Activated CD4-positive, alpha-beta T cell treated with anti-CD3 and anti-CD28 coated beads, Interleukin-2, amount 50 U/mL, for 16 hours (primary cell): Measurements from ENCODE around the gene C3orf18.
A peak's percentile ranks its signal among the peaks of the same experiment; 100 is the strongest.

Experiments used
- DNase-seq: peaks from one replicate; pipeline ENCODE4 v3.0.0-alpha.2; 2020

The C3orf18 gene

DNA sequence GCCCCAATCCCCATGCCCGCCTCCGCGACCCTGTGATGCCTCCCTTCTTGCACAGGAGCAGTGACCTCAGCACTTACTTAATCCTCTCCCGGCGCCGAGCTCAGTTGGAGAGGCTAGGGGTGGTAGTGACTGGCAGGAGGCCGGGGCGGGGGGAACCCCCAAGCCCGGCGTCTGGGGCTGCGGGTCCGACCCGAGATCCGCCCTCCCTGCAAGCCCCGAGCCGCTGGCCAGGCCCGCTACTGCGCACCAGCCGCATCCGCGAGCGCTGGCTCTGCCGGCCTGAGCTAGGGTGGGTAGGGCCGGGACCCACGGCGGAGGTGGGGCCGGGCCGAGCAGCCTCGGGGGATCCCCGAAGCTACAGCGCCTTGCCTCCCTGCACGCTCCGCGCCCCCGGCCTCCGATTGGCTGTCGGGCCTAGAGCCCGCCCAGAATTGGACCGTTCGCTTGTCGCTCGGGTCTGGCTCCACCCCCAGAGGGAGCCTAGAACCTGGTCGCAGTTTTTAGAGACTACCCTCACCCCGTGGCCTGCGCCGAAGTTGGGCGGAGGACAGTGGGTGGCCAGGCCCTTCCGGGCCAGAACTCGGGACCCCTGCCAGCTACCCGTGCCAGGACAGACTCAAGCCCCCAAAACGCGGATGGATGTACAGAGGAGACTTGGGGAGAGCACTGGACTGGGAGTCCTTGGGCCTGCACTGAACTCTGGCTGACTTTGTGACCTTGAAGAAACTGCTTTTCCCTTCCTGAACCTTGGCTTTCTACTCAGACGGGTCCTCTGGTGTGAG, at the start of gene C3orf18:
Gene C3orf18 (minus strand): TSS at position 362 of the 782 bp plus-strand sequence. CDS start 2,048 bp downstream, outside the sequence.
- DNase-seq: peak; percentile 98

DNA sequence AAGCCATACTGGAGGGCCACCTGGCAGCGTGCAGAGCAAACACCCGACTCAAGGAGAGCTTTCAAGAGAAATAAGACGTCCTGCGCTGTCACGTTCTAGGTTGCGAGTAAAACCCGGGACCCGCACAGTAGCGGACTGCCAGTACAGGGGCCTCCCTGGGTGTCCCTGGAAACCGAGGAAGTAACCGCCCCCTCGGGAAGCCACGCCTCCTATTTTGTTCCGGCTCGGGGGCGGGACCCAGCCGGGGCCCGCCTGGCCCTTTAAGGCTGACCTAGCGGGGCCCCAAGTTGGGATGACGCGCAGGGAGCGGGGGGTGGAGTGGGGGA, 49.2 kb upstream of the C3orf18 start:
- peak; percentile 96 for DNase-seq

DNA sequence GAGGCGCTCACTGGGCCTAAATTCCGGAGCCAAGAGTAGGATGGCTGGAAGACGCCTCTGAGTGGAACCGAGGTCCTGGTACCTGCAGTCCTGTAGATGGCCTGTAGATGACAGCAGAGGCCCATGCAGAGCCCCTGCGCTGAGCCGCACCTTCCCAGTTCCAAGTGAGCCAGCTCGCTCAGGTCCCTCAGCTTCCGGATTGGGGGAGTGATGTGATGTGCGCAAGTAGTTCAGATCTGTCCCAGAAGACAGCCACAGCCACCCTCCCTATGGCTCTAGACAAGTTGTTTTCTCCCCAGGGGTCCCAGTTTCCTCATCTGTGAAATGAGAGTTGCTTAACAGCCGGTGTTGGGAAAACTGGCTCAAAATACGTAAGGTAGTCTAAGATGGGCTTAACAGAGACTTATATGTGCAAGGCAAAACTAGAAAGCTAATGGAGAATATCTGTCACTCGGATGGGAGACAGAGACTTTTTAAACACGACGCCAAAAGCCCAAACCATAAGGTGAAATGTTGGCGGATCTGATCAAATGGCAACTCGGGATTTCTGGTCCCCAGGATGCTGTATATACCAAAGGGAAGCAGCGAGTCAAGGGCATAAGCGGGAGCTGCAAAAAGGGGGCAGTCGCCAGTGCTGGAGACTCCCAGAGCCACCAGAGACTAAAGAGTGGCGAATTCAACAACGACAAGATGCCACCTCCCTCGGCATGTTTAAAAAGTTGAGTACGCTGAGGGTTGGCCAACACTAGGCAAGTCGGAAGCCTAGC, 48.6 kb upstream of the C3orf18 start:
- DNase-seq: peak; percentile 90

DNA sequence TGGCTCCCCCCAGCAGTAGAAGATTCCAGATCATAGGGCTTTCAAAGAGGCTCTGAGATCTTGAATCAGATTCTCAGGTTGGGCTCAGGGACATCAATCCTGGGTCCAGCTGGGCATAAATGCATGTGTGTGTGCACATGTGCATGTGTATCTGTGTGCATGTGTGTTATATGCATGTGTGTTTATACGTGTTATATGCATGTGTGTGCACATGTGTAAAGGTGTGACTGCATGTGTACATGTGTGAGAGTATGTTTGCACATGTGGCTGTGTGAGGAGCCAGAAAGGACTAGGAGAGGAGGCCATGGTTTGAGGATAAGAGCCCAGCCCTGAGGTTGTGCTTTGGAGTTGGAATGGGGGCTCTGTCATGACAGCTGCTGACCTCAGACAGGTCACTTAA, 47.6 kb upstream of the C3orf18 start:
- DNase-seq: no peak

DNA sequence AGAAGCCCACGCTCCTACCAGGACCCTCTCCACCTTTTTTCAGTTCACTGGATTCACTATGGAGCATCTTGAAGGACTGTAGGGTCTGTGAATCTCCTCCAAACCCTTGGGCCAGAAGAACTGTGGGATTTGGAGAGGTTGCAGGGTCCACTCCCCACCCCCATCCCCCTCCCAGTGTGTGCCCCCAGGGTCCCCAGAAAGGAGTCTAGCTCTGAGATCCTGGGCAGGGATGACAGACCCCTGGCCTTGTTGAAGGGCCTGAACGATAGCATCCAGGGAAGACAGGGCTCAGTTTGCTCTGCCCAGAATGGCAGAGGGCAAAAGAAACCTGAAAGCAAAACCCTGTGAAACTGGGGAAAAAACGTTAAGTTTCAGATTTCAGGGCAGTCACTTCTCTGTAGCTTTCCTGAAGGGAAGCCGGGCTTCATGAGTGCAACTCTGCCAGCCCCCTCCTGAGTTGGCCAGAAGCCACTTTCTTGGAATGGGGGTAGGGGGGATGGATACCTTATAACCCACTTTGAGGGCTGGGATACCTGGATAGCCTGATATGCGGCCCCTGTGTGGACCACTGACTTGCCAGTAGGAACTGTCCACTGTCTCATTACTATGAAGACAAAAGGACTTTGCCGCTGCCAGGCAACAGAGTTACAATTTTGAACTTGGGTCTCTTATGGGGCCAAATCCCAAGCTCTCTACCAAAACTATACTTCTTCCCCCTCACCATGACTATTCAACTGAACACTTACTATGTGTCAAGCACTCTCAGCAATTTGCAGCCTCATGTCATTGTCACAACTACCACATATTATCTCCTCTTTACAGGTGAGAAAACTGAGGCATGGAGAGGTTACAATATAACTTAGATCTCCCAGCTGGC, 45.7 kb upstream of the C3orf18 start:
- DNase-seq: no peak

DNA sequence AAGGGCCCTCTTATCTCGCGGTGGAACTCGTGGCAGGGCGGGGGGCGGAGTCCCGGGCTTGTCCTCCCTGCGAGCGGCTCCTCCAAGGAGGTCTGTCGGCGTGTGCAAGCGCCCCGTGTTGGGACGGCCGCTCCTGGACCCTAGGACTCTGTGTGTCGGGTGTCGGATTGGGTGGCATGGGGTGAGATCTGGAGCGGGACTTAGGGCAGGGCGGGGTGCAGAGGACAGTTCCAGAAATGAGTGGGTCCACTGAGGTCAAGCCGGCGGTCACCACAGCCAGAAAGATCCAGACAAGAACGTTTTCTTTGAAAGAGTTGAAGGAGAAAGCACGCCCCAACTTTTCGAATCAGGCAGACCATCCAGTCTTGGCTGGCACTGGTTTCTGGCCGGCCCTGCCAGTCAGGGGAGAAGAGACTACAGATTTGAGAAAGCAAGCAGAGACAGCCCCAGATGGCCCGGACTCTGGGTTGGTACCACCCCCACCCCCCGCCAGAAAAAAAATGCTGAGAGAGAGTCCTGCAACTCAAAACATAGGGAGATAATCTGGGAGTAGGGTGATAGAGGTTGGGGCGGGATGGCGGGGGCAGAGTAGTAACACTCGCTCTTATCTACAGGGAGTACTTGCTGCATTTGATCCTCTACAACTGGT, 44.8 kb upstream of the C3orf18 start:
- DNase-seq: no peak

DNA sequence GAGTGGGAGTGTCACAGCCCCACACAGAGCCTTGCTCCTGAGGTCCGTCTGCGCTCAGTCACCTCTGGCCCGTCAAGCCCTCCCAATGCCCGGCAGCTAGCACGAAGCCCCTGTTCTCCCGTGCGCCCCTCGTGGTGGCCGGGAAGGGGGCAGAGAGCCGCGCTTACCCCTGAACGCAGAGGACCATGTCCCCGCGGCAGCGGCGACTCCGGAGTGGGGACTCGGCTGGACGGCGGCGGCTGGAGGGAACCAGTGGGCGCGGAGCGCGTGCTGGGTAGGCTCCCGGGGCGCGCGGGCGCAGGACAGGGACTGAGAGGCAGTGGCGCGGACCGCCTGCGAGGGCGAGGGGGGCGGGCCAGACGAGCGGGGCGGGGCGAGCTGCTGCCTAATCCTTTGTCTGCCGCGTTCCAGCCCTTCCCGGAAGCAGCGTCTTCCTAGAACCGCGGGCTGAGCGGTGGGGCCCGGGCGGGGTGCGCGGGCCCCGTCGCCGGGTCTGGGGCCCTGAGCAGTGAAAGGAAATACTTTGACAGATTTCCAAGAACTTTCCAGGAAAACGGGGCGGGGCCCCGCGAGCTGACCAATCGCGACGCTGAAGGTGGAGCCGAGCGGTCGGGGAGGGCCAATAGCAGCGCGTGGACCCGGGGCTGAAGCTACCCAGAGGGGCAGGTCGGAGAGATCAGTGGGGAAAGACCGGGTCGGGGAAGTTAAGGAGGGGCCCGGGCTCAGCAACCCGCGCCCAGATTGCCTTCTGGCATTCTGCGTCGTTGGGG, 44.1 kb upstream of the C3orf18 start, which contains the start of gene CISH:
Gene CISH (minus strand): TSS at position 311 of the 770 bp plus-strand sequence. CDS start 124 bp downstream, at position 187.
- DNase-seq: peak; percentile 99

DNA sequence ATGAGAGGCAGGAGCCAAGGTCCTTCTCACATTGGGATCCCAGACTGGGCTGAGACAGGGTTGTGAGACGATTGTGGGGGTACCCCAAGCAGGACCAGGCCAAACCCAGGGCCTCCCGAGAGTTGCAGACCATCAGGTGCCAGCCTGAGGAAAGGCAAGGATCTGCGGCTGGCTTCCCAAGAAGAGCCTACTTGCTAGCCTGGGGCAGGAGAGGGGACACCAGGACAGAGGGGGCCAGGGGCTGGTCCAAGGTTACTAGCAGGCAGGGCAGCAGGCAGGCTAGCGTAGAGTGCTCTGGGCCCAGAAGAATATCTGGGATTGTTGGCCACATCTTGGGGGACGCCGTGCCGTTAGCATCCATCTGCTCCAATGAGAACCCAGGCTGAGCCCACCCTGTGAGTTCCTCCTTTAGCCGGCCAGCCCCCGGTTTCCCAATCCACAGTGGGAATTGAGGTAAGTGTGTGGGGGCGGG, 43.5 kb upstream of the C3orf18 start:
- DNase-seq: no peak

DNA sequence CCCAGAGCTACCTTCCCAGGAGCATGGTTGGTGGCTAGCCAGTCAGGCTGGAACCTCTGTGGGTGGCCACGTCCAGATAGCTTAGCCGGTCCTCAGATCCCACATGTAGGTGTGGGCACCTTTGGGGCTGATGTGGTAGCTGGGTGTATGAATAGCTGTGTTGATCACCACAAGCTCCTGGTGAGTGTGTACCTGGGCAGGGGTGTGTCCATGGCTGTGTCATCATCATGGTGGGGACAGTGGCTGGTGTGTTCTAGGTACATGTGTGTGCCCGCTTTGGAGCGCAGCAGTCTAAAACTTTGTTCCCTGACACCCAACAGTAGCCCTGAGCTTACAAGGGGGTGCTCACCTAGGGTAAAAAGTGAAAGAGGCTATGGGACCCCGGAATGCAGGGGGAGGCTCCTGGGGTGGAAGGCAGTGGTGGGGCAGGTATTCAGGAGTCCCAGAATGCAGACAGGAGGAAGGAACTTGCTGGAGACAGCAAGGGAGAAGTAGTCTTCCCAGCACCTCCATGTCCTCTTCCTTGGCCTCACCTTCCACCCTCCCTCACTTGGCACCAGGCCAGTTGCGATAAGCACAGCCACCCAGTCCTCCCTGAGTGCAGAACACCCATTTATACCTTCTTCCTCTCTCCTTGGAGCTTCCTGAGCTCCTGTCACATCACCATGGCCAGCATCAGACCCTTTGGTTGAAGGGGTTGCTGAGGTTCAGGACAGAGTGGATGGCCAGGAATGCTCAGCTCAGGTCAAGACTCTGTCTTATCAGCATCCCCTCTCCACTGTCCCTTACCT, 42.8 kb upstream of the C3orf18 start:
- no peak for DNase-seq

DNA sequence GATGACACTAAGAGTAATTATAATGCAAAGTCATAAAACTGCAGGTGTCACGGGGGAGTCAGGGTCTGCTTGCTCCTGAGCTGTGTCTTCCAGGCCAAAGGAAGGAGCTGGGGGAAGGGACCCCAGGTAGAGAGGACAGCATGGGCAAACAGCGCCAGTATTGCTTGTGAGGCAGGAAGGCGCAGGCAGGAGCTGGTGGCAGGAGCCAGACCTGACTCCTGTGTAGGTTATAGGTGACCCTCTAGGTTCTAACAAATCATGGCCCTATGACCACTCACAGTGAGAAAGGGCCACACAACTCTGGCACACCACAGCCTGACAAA, 42.2 kb upstream of the C3orf18 start:
- no peak for DNase-seq

DNA sequence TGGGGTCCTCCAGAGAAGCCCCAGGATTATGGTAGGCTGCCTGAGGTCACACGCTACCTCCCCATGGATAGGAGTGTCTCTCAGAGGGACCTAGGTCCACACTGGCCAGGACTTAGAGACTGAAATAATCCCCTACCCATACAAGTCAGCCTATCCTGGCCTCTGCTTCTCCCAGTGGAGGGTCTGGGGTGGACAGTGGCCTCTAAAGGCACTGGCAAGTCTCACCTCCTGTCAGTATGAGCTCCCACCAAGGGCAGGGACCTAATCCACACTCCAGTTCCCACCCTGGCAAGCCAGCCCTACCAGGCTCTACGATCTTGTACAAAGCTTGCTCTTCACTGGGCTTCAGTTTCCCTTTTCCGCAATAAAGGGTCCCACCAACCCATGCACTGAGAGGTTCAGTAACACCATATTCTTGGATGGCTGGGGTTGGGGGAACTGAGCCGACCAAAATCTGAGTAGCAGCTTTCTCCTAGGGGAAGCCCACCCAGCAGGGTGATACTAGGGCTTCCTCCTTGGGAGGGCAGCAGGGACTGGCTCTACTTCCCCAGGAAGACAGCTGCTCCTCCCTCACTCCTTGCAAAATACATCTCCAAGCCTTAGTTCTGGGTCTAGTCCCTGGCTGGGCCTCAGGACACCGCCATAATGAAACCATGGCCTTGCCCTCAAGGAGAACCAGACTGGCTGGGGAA, 41.7 kb upstream of the C3orf18 start:
- no peak for DNase-seq

DNA sequence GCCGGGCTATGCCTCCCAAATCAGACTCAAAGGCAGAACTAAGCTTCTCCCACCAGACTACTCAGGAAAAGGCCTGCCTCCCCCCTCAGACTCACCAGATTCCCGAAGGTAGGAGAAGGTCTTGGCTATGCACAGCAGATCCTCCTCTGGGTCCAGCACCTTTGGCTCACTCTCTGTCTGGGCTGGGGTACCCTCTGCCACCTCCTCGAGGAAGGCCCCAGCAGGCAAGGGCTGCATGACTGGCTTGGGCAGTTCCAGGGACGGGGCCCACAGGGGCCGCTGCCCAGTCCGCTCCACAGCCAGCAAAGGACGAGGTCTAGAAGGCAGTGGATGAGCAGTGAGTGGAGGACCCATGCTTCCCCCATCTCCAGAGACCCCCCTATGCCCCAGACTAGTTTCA, 40.7 kb upstream of the C3orf18 start:
- no peak for DNase-seq

DNA sequence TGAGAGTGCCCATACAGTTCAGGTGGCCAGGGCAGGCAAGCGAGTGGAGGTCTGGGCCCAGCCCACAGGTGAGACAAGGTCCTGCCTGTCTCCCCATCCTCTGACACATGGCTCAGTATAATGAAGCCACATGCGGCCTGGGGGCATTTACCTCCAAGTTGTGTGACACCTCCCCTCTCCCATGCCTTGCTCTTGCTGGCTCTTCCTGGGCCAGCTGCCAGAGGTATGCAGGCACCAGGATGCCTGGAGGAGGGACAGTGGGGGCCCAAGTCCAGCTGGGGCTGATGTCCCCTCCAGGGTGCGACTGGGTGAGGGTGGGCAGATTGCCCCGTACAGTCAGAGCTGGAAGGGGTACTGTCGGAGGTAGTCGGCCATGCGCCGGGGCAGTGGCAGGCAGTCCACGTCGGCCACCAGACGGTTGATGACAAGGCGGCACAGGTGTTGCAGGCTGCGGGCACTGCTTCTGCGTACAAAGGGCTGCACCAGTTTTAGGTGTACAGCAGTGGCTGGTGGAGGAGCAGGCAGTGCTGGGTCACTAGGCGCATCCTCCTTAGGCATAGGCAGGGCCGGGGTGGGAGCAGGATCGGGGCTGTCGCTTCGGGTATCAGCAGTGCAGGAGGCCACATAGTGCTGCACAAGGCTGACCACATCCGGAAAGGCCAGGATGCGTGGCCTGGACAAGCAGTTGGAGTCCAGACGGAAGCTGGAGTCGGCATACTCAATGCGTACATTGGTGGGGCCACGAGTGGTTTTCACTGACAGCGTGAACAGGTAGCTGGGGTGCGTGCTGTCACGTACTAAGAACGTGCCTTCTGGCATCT, 39.9 kb upstream of the C3orf18 start:
- no peak for DNase-seq

DNA sequence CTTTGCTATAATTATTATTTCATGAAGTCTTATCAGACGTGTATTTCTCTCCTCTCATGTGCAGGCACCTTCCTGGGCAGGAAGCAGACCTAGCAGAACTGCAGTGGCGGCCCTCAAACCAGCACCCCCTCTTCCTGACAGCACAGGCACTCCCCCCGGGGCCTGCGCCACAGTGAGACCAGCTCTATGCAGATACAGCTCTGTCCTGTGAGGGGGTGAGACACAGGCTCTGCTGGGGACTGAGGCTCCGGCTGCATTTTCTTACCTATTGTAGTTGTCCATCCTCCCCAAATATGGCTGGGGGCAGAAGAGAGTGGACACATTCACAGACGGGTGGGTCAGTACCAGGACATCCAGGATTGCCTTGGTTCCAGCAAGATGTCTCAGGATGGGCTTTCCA, 39.0 kb upstream of the C3orf18 start:
- no peak for DNase-seq

DNA sequence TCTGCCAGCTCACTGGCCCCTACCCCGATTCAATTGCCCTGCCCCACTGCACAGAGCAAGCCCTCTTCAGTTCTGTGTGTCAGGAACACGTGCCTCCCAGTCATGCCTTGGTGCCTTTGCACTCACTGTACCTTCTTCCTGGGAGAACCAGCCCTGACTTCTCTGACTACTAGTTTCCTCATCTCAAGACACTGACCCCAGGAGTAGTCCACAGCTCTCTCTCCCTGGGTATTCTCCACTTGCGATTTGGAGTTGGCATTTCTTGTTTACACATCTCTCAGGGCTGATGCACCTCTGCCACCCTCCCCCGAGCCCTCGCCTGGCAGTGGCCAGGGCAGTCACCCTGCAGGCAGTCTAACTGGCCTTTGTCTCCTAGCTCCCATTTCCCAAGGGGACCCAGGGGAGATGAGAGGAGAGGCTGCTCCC, 38.4 kb upstream of the C3orf18 start:
- no peak for DNase-seq

DNA sequence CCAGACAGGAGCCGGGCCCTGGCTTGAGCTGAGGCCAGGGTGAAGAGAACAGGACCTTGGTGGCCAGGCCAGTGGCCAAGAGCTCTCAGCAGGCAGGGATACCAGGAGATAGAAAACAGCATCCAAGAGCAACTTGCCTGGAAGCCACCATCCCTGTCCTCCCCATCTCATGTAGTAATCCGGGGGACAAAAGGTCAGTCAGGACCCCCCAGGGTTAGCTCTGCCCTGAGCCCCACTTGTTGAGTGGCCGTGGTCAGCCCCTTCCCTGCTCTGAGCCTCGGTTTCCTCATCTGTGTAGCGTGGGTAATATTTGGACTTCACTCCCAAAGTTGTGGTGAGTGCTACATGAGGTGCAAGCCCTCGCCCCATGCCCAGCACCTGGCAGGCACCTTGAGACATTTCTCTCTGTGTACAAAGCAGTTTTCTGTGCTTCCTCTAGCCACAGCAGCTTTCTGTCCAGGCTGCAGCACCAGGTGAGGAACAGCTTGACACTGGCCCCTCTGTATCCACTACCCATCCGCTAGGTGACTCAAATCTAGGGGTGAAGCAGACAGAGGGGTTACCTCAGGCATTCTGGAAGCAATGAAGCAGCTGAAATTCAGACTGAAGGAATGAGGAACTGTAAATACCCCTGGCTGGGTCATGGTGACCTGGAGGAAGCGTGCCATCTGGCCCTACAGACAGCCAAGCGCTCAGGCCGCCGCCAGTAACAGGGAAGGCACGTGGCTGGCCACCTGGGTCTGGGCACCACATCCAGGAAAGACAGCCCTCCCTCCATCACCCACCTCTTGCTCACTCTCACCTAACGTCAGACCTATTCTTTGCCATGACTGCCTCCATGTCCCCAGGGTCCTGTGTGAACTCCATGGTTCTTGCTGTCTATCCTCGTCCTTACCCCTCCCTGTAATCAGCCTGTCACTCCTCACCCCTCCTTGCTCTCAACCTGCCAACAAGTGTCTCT, 37.4 kb upstream of the C3orf18 start:
- no peak for DNase-seq

DNA sequence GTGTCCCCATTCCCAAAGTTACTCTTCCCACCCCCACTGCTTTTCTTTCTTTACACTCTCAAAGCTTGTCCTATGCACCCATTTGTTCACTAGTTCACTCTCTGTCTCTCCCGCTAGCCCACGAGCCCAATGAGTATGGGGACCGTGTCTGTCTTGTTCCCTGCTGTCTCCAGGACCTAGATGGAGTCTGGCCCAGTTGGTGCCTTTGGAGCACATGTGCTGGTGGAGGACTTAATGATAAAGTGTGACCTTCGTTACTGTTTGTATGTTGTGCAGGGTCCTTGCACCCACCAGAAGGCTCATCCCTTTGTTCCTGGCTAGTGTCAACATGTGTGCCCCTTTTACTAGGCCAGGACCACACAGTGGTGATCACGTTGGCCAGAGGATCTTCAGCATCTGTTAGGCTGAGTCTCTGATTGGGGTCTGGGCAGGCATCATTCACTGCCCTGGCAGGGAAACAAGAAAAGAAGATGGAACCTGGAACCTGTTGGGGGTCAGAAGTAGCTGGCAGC, 36.6 kb upstream of the C3orf18 start:
- no peak for DNase-seq
